Measurements from ENCODE around the gene TGIF1. TPM values are rescaled to one million over a fixed set of nuclear protein-coding genes. Genes with fewer than 3 reads are reported as not detected.

The TGIF1 gene
- total and polyA plus RNA-seq, 9 of the 15 experiments (the other 6 are each of a cell fraction or from before 2014, with no cell fraction given): 16.1 to 77.7 (median 44.6) TPM

DNA sequence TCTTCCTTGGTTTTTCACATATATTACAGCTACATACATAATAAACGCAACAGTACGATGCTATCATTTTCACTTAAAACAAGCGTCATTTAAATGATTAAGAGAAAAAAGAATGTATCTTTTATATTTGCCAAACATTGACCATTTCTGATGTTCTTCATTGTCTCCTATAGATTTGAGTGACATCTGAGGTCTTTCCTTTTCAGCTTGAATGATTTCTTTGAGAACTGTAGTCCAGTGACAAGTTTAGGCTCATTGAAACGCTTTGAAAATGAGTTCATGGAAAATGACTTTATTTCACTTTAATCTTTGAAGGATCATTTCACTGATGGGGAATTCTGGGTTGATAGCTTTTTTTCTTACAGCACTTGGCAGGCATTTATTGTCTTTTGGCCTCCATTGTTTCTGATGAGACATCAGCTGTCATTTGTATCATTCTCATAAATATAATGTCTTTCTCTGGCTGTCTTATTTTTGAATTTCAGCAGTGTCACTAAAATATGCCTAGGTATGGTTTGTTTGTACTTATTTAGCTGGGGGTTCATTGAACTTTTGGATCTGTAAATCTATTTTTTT is 10.9 kb downstream of the TGIF1 start (continued):
- no peak for TF ChIP-seq REST (IDR thresholded peaks at IDR 0.05; ENCODE audit: borderline replicate concordance)
- TF ChIP-seq REST (CRISPR knock-in tag; IDR thresholded peaks at IDR 0.05; ENCODE audit: low read depth): no peak
- no peak for TF ChIP-seq NFE2L1 (tag; IDR thresholded peaks at IDR 0.05; ENCODE audit: borderline replicate concordance, low read depth)
- no peak for TF ChIP-seq MAX (CRISPR knock-in tag; IDR thresholded peaks at IDR 0.05)
- TF ChIP-seq PYGO2 (tag; IDR thresholded peaks at IDR 0.05): no peak
- TF ChIP-seq TRIM24 (IDR thresholded peaks at IDR 0.05): peak in 1 of 2 experiments; percentile 85; a peak in 2 of 4 replicates
- TF ChIP-seq ATF3 (IDR thresholded peaks at IDR 0.05): no peak
- TF ChIP-seq ATF3 (CRISPR knock-in tag; conservative IDR thresholded peaks at IDR 0.05): no peak
- TF ChIP-seq, protein P1, sequence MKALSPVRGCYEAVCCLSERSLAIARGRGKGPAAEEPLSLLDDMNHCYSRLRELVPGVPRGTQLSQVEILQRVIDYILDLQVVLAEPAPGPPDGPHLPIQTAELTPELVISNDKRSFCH (CRISPR knock-in tag; IDR thresholded peaks at IDR 0.05): no peak
- TF ChIP-seq, protein P1 (tag; IDR thresholded peaks at IDR 0.05): no peak
- peak; percentile 59 for TF ChIP-seq CBX1 (IDR thresholded peaks at IDR 0.05; ENCODE audit: low read depth)
- no peak for TF ChIP-seq PRPF4 (IDR thresholded peaks at IDR 0.05; ENCODE audit: insufficient read depth, low read depth, low read length, poor library complexity, severe bottlenecking)
- TF ChIP-seq NKRF (IDR thresholded peaks at IDR 0.05; ENCODE audit: borderline replicate concordance): no peak
- no peak for TF ChIP-seq ZNF12 (CRISPR knock-in tag; IDR thresholded peaks at IDR 0.05)
- no peak for TF ChIP-seq POLR3A (IDR thresholded peaks at IDR 0.05; ENCODE audit: borderline replicate concordance, extremely low read depth, insufficient read depth, insufficient read length)
- no peak for TF ChIP-seq MXI1 (IDR thresholded peaks at IDR 0.05; ENCODE audit: low read depth, low read length)

Data from K562 (cell line).